ENCODE measurements around the gene PBX3. TPM values are rescaled to one million over a fixed set of nuclear protein-coding genes. Genes with fewer than 3 reads are reported as not detected.

The PBX3 gene
- total RNA-seq, 2 donors from 2014 or later = 21.4 to 40.2 TPM

DNA sequence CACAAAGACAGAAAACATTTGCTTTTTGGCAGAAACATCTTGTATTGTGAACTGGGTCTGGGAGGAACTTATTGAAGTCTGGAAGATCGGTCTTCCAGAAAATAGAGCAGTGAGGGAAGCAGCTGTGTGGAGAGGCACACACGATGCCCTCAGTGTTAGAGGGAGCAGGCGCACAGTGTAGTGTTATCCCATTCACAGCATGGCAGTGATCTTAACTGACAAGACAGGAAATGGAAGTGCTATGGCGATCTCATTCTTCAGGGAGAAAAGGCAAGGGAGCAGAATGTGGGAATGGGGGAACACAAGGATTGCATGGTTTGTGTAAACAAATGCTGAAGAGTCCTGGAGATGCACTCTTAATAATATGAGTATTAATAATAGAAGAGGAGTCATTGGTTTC, 161.0 kb downstream of the PBX3 start:
- peaks cover 0 to 7% of the 10 kb centered on the region in 2 donors for H3K4me1 Mint-ChIP-seq (ENCODE audit: low read depth in 2 of 2)
- DNase-seq (ENCODE audit: low spot score) = no peak

DNA sequence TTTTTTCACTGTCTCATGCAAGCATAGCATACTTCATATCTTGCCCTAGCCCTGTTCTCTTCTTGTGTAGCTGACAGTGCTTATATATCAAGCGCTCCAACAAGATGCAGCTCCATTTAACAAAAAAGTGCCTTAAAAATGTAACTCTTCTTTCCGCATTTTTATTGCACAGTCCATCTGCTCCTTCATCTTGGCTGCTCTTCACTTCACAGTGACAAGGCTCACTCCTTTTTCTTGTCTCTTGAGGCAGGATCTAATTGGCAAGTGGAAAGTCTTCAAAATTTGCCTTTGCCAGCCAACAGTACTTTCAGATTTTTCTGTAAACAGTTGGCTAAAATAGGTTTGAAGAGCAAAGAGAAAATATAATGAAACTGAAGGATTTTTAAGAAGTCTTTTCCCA, 161.8 kb downstream of the PBX3 start:
- no peak overlapping the region for H3K27ac Mint-ChIP-seq
- no peak for DNase-seq (ENCODE audit: low spot score)
- peaks cover 0 to 7% of the 10 kb centered on the region in 2 donors for H3K4me1 Mint-ChIP-seq (ENCODE audit: low read depth in 2 of 2)
- no peak for ATAC-seq
- H3K9me3 Mint-ChIP-seq = no peaks in the 10 kb centered on the region
- H3K27me3 Mint-ChIP-seq = no peaks in the 10 kb centered on the region
- H3K36me3 Mint-ChIP-seq = no peaks in the 10 kb centered on the region
- H3K4me3 Mint-ChIP-seq = no peak overlapping the region

More for the DNA sequence above, 161.0 kb downstream of the PBX3 start:
- H3K27me3 Mint-ChIP-seq = no peaks in the 10 kb centered on the region
- H3K4me3 Mint-ChIP-seq = no peak overlapping the region
- H3K27ac Mint-ChIP-seq = no peak overlapping the region
- H3K9me3 Mint-ChIP-seq = no peaks in the 10 kb centered on the region
- no peaks in the 10 kb centered on the region for H3K36me3 Mint-ChIP-seq
- ATAC-seq = no peak

DNA sequence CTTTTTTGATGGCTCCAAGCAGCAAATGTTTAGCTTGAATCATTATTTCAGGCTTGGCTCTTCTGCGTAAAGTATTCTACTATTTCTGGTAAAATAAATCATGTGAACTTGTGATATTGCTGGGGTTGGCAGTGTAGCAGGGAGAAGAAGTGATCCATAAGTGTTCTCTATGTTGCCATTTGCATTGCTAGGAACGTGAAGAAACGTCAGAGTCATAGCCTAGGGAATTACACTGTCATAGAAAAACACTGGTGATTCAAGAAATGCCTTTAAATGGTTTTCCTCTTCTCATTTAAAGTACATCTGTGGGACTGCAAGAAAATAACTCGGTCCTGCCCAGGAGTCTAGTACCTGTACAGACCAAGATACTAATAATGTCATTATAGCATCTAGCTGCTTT, 162.3 kb downstream of the PBX3 start:
- Mint-ChIP-seq H3K36me3 (no peaks in the 10 kb centered on the region), H3K4me1 (ENCODE audit: low read depth in 2 of 2) (peaks cover 0 to 4% of the 10 kb centered on the region in 2 donors), H3K27me3 (no peaks in the 10 kb centered on the region), H3K9me3 (no peaks in the 10 kb centered on the region), H3K4me3 (no peak overlapping the region), H3K27ac (no peak overlapping the region)
- DNase-seq (ENCODE audit: low spot score) (no peak), ATAC-seq (no peak)

DNA sequence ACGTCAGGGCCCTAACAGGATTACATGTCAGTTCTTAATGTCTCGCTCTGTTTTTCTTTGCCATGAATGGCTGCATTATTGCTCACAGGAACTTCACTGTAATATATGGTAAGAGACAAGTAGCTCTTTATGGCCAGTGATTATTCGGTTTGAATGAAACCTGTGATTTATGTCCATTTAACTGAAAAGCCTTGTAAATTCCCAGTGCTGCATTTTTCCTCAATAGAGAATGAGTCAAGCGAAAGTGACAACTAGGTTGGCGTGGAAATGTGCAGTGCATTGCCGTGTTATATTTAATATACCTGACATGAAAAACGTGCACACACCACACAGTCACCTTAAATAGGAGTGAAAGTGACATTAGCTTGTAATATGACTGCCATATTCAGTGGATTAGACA, 163.1 kb downstream of the PBX3 start:
- Mint-ChIP-seq H3K4me3 (no peak overlapping the region), H3K4me1 (ENCODE audit: low read depth in 2 of 2) (peaks cover 0 to 2% of the 10 kb centered on the region in 2 donors), H3K36me3 (no peaks in the 10 kb centered on the region), H3K27me3 (no peaks in the 10 kb centered on the region), H3K27ac (no peak overlapping the region), H3K9me3 (no peaks in the 10 kb centered on the region)
- no peak for DNase-seq (ENCODE audit: low spot score)
- no peak for ATAC-seq

DNA sequence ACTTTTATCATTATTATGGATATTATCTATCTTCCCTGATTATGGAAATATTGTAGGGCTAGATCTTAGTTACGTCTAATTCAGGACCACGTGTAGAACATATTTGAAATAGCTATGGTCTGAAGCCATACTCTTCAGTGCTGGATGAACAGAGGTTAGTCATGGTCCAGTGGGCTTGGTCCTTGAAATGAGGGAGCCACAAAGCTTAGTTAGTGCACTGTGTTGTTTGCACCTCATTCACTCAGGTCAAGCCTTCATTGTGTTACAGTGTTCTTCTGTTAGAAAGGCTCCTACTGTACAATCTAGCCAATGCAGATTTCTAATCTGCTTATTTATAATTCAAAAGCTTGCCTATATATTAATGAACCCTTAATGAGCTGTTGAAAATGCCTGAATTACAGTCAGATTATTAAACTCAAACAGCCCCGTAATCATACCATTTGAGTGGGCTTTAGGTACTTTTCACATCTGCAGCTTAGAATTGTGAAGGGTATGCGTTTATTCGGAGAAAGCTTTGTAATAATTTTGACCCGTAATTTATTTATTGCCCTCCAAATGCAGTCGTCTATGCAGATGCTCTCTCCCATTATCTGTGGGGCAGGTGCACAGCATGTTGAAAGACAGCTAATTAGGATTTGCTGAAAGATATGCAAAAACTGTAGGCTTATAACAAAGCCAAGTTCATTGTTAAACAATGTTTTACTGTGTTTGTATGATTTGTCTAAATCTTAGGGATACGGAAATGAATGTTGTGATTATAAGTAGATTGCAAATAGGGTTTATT, 164.9 kb downstream of the PBX3 start:
- DNase-seq (ENCODE audit: low spot score) (no peak), ATAC-seq (no peak)
- H3K9me3 Mint-ChIP-seq = no peaks in the 10 kb centered on the region
- H3K27ac Mint-ChIP-seq = no peak overlapping the region
- H3K36me3 Mint-ChIP-seq = no peaks in the 10 kb centered on the region
- H3K27me3 Mint-ChIP-seq = no peaks in the 10 kb centered on the region
- no peak overlapping the region for H3K4me3 Mint-ChIP-seq
- no peaks in the 10 kb centered on the region for H3K4me1 Mint-ChIP-seq (ENCODE audit: low read depth in 2 of 2)

DNA sequence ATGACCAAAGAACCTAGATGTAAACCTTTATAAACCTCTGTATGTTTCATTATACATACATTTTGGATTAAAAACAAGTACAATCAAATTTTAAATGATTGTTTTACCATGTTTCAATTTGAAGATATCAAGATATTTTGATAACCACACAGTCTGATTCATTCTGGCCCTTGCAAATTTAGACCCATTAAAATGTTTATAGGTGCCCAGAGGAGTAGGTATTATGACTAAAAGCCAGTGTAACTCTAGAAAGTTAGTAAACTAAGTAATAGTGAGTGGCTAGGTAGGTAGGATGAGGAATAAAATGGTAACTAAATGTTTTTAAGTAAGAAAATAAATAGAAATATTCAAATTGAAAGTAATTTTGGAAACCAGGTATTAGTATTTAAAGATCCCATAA, 165.5 kb downstream of the PBX3 start:
- DNase-seq (ENCODE audit: low spot score) (no peak), ATAC-seq (no peak)
- no peaks in the 10 kb centered on the region for H3K36me3 Mint-ChIP-seq
- no peaks in the 10 kb centered on the region for H3K9me3 Mint-ChIP-seq
- H3K27ac Mint-ChIP-seq = no peak overlapping the region
- no peaks in the 10 kb centered on the region for H3K27me3 Mint-ChIP-seq
- no peak overlapping the region for H3K4me3 Mint-ChIP-seq
- no peaks in the 10 kb centered on the region for H3K4me1 Mint-ChIP-seq (ENCODE audit: low read depth in 2 of 2)

DNA sequence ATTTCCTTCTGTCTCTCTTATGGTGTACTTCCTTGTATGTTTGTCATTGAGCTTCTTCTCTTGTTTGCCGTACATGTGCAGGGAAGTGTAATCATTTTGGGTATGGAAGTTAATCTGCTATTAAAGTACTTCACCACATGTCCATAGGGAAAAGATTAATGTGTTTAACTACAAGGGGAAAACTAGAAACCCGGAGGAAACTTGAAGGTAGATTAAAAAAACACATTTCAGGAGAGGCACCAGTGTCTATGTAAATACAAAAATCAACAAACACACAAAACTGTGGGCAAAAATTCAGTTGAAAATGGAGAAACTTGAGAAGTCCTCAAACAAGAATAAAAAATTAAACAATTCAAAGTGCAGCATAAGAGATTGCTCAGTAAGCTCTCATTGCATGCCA, 166.4 kb downstream of the PBX3 start:
- H3K9me3 Mint-ChIP-seq = no peaks in the 10 kb centered on the region
- ATAC-seq (no peak), DNase-seq (ENCODE audit: low spot score) (no peak)
- no peaks in the 10 kb centered on the region for H3K27me3 Mint-ChIP-seq
- no peaks in the 10 kb centered on the region for H3K36me3 Mint-ChIP-seq
- no peak overlapping the region for H3K4me3 Mint-ChIP-seq
- H3K4me1 Mint-ChIP-seq (ENCODE audit: low read depth in 2 of 2) = no peaks in the 10 kb centered on the region
- H3K27ac Mint-ChIP-seq = no peak overlapping the region

DNA sequence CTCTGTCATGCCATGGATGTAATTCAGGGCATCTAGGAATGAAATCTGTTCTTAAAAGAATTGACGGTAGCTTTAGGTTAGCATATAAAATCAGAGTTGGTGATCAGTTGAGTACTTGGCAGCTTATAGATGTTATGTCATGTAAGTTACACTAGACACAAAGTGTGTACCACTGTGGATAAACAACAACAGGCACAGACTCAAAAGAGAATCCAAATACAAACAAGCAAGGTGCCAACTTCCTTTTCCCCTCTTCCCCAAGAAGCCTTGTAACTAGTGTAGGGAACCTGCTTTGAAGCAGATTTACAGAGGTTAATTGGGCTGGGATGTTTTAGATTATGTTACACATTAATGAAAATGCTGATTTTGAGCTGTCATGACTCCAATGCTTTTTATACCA, 167.2 kb downstream of the PBX3 start:
- Mint-ChIP-seq H3K36me3 (no peaks in the 10 kb centered on the region), H3K4me1 (ENCODE audit: low read depth in 2 of 2) (no peaks in the 10 kb centered on the region), H3K27me3 (no peaks in the 10 kb centered on the region), H3K4me3 (no peak overlapping the region), H3K9me3 (no peaks in the 10 kb centered on the region), H3K27ac (no peak overlapping the region)
- DNase-seq (ENCODE audit: low spot score) (no peak), ATAC-seq (no peak)

DNA sequence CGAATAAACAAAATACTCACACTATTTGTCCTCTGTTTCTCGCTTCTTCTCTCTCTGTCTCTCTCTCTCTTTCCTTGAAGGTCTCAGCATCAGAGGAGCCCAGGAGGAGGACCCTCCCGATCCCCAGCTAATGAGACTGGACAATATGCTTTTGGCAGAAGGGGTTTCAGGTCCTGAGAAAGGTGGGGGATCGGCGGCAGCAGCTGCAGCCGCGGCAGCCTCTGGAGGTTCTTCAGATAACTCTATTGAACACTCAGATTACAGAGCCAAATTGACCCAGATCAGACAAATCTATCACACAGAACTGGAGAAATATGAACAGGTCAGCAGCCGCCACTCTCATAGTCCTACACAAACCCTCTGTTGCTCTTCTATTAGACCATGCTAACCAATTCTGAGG, 168.4 kb downstream of the PBX3 start:
- Mint-ChIP-seq H3K4me3 (no peak overlapping the region), H3K27me3 (no peaks in the 10 kb centered on the region), H3K36me3 (no peaks in the 10 kb centered on the region), H3K27ac (no peak overlapping the region), H3K4me1 (ENCODE audit: low read depth in 2 of 2) (no peaks in the 10 kb centered on the region), H3K9me3 (no peaks in the 10 kb centered on the region)
- ATAC-seq (no peak), DNase-seq (ENCODE audit: low spot score) (no peak)

DNA sequence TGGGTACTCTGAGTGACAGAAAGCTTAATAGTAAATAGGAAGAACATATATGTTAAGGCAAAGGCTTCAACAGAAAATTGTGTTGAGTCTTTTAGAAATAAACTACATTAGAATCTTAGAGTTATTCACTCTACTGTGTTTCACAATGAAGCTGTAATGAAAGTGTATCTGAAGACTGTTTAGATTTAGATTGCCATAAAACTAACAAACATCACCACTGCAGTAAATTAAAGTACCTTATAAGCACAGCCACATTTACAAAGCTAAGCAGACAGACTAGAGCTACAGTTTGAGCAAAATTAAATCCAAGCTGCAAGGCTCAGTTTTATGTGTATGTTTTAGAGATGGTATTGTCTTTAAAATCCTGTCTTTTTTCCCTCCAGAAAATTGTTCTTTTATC, 172.4 kb downstream of the PBX3 start:
- Mint-ChIP-seq H3K27me3 (no peaks in the 10 kb centered on the region), H3K27ac (no peak overlapping the region), H3K4me1 (ENCODE audit: low read depth in 2 of 2) (no peaks in the 10 kb centered on the region), H3K36me3 (no peaks in the 10 kb centered on the region), H3K9me3 (no peaks in the 10 kb centered on the region), H3K4me3 (no peak overlapping the region)
- DNase-seq (ENCODE audit: low spot score) (no peak), ATAC-seq (no peak)

DNA sequence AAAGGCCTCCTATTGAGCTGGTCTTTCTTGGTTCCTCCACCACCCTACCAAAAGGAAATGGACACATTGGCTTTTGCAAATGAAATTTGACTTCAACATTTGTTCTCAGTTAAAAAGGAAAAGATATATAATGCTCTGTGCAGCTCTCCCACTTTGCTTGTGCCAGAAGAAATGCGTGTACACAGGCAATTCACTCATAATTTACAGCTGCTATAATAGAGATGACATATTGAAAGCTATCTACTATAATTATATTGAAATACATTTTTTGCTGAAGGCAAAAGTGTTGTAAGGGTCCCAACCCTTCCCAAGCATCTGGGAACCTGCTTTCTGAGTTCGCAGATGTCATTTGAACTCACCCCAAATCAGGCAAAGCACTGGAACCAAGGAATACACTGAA, 173.2 kb downstream of the PBX3 start:
- no peak overlapping the region for H3K27ac Mint-ChIP-seq
- DNase-seq (ENCODE audit: low spot score) = no peak
- no peaks in the 10 kb centered on the region for H3K9me3 Mint-ChIP-seq
- H3K4me1 Mint-ChIP-seq (ENCODE audit: low read depth in 2 of 2) = no peaks in the 10 kb centered on the region
- H3K27me3 Mint-ChIP-seq = no peaks in the 10 kb centered on the region
- ATAC-seq = no peak
- H3K36me3 Mint-ChIP-seq = no peaks in the 10 kb centered on the region
- no peak overlapping the region for H3K4me3 Mint-ChIP-seq

DNA sequence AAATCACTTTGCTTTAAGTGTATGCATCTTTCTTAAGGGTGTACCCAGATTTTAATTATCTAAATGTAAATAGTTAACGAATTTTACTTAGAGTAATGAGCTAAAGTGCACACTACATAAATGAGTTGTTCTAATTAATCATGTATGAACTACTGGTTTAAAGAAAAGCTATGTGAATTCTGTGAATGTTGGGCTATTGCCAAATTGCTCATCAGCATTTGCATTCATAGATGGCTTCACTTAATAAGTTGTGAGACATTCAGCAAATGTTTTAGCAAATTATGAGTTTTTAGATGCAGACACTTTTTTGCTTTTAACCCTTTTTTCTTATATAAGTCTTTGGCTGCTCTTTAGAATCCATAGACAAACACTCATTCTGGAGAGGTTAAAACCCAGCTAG, 175.7 kb downstream of the PBX3 start:
- Mint-ChIP-seq H3K27ac (no peak overlapping the region), H3K4me3 (no peak overlapping the region), H3K27me3 (no peaks in the 10 kb centered on the region), H3K36me3 (no peaks in the 10 kb centered on the region), H3K4me1 (ENCODE audit: low read depth in 2 of 2) (no peaks in the 10 kb centered on the region), H3K9me3 (no peaks in the 10 kb centered on the region)
- DNase-seq (ENCODE audit: low spot score) (no peak), ATAC-seq (no peak)

DNA sequence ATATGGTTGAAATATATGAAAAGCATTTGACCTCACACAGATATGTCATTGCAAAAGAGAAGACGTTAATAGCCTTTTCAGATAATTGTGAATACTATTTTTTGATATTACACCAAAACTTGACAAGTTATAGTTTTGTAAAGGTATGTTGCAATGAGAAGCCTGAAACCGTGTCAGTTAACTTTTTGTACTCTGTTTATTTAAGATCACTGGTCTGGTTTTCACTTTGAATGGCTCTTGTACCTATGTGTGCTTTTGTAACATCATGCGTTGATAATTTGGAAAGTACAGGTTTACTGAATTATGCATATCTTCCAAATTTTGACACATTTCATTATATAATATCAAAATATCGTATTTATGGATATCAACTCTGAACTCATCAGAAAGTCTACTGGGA, 177.2 kb downstream of the PBX3 start:
- Mint-ChIP-seq H3K36me3 (no peaks in the 10 kb centered on the region), H3K27ac (no peak overlapping the region), H3K27me3 (no peaks in the 10 kb centered on the region), H3K4me3 (no peak overlapping the region), H3K4me1 (ENCODE audit: low read depth in 2 of 2) (no peaks in the 10 kb centered on the region), H3K9me3 (no peaks in the 10 kb centered on the region)
- ATAC-seq (no peak), DNase-seq (ENCODE audit: low spot score) (no peak)

DNA sequence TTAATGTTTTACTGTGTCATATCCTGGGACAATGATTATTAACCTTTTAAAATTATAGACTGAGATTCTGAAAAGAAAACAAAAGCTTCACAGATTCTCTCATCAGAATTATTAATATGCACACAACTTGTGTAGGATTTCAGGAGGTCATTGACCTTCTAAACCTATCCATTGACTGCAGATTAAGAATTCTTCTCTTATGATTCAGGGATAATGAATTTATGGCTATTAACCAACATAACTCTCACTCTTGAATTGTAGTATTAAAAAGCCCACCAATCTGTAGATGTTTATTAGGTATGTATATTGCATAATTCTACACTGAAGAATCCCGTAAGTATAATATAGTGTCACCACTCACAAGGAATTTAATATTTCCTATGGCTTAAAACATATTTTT, 179.8 kb downstream of the PBX3 start:
- Mint-ChIP-seq H3K9me3 (no peaks in the 10 kb centered on the region), H3K4me3 (no peak overlapping the region), H3K27ac (no peak overlapping the region), H3K4me1 (ENCODE audit: low read depth in 2 of 2) (no peaks in the 10 kb centered on the region), H3K36me3 (no peaks in the 10 kb centered on the region), H3K27me3 (no peaks in the 10 kb centered on the region)
- DNase-seq (ENCODE audit: low spot score) = no peak
- no peak for ATAC-seq

DNA sequence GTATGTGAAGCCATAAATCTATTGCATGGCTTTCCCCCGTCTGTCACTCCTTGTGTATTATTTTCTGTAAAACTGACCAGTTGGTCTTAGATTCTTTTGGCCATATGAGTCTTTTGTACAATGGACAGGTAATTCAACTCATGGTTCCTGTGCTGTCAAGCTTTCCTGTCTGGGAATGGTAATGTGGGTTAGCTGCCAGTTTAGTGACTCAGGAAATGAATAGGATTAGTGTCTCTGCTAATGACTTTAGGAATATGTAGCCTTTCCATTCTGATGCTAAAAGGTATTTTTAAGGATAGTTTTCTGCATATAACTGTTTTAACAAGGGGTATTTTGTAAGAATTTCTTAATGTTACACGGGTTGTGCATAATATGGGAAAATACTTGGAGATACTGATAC, 182.7 kb downstream of the PBX3 start:
- H3K9me3 Mint-ChIP-seq = no peaks in the 10 kb centered on the region
- no peak for ATAC-seq
- no peak overlapping the region for H3K4me3 Mint-ChIP-seq
- no peaks in the 10 kb centered on the region for H3K36me3 Mint-ChIP-seq
- no peak overlapping the region for H3K27ac Mint-ChIP-seq
- no peak for DNase-seq (ENCODE audit: low spot score)
- no peaks in the 10 kb centered on the region for H3K27me3 Mint-ChIP-seq
- no peaks in the 10 kb centered on the region for H3K4me1 Mint-ChIP-seq (ENCODE audit: low read depth in 2 of 2)

Measured in natural killer cell treated with Interleukin-12 subunit alpha and Interleukin-12 subunit beta and Interleukin-15 and Interleukin-18, amount 100 ng/mL, for 72 hours (primary cell).